CD4-positive, CD25-positive, alpha-beta regulatory T cell (primary cell): ENCODE measurements around the gene IL1R1. TPM values are rescaled to one million over a fixed set of nuclear protein-coding genes. Genes with fewer than 3 reads are reported as not detected.
A peak's percentile ranks its signal among the peaks of the same experiment; 100 is the strongest.

ENCODE experiments used
- ATAC-seq, 2 donors: fragments of 150-1000 bp; cut with Tn5 transposase; one replicate each; pipeline ENCODE4 v1.10.0; 2021; ENCODE audit warnings: low read depth in 2 of 2, moderate number of reproducible peaks in 2 of 2, moderate library complexity in 1 of 2
- DNase-seq, 3 donors: peaks; one replicate each; pipeline versions ENCODE4 v3.0.0 to v3.0.0-alpha.2; 2012 to 2022; ENCODE audit warnings: mixed read lengths in 1 of 3
- H3K27ac ChIP-seq: one replicate; pipeline ENCODE4 v1.7.0; 2013; ENCODE audit warnings: mild to moderate bottlenecking, low read length; ENCODE audit not compliant: insufficient read depth, poor library complexity, severe bottlenecking
- H3K27me3 ChIP-seq: one replicate; pipeline ENCODE4 v1.7.0; 2013; ENCODE audit warnings: low read length; ENCODE audit not compliant: control insufficient read depth, insufficient read depth
- H3K36me3 ChIP-seq: one replicate; pipeline ENCODE4 v1.7.0; 2013; ENCODE audit warnings: mild to moderate bottlenecking, low read length, moderate library complexity; ENCODE audit not compliant: control insufficient read depth, insufficient read depth
- H3K4me1 ChIP-seq: 2 replicates; pipeline ENCODE4 v1.7.0; 2013; ENCODE audit warnings: mild to moderate bottlenecking, low read length; ENCODE audit not compliant: insufficient read depth, control insufficient read depth, poor library complexity, severe bottlenecking
- H3K4me3 ChIP-seq: one replicate; pipeline ENCODE4 v1.7.0; 2013; ENCODE audit warnings: low read depth, mild to moderate bottlenecking, low read length, moderate library complexity
- H3K9me3 ChIP-seq, 2 experiments: 1 replicate in 1 of 2; 2 replicates in 1 of 2; pipeline ENCODE4 v1.7.0; 2013; ENCODE audit warnings: low read length in 2 of 2, mild to moderate bottlenecking in 1 of 2, moderate library complexity in 1 of 2; ENCODE audit not compliant: control insufficient read depth in 2 of 2
- H3K27ac Mint-ChIP-seq, 3 donors: one replicate each; pipeline ENCODE4 v1.8.0; 2020 to 2022; ENCODE audit warnings: mild to moderate bottlenecking in 3 of 3, mixed read lengths in 3 of 3, moderate library complexity in 2 of 3
- H3K27me3 Mint-ChIP-seq: one replicate; pipeline ENCODE4 v1.8.0; 2022; ENCODE audit warnings: mild to moderate bottlenecking, mixed read lengths
- H3K36me3 Mint-ChIP-seq: one replicate; pipeline ENCODE4 v1.8.0; 2020; ENCODE audit warnings: mixed read lengths
- H3K4me1 Mint-ChIP-seq, 4 donors: one replicate each; pipeline ENCODE4 v1.8.0; 2020 to 2022; ENCODE audit warnings: mixed read lengths in 4 of 4, mild to moderate bottlenecking in 1 of 4
- H3K4me3 Mint-ChIP-seq, 4 donors: one replicate each; pipeline ENCODE4 v1.8.0; 2020 to 2022; ENCODE audit warnings: mild to moderate bottlenecking in 4 of 4, mixed read lengths in 4 of 4, moderate library complexity in 3 of 4
- H3K9me3 Mint-ChIP-seq, 7 donors: one replicate each; pipeline ENCODE4 v1.8.0; 2020 to 2022; ENCODE audit warnings: mixed read lengths in 7 of 7, mild to moderate bottlenecking in 3 of 7, moderate library complexity in 2 of 7
- polyA plus RNA-seq, 4 donors: library from polyadenylated mRNA; unstranded; fragments of 300-500 nt; fragmentation: Illumina TruSeq; gene quantifications; one replicate each; pipeline ENCODE4 v1.2.3, GENCODE V29; 2021
- total RNA-seq: library from RNA; stranded (reverse); gene quantifications from one replicate; pipeline ENCODE4 v1.2.3, GENCODE V29; 2022

Gene IL1R1
- total and polyA plus RNA-seq, 5 donors from 2014 or later: 2.0 to 11.7 (median 3.8) TPM

GRCh38 chr2:102200539-102200938 is 58.0 kb downstream of the IL1R1 start:
- H3K27ac ChIP-seq: no peak overlapping the region
- Mint-ChIP-seq H3K4me1 (no peaks in the 10 kb centered on the region), H3K9me3 (peaks cover 0 to 8% (median 1%) of the 10 kb centered on the region in 7 donors), H3K27ac (peak overlapping the region in 1 of 3 donors; percentile 22), H3K36me3 (no peaks in the 10 kb centered on the region), H3K27me3 (no peaks in the 10 kb centered on the region), H3K4me3 (no peak overlapping the region)
- ATAC-seq (no peak), DNase-seq (no peak)
- H3K27me3 ChIP-seq: no peaks in the 10 kb centered on the region
- H3K9me3 ChIP-seq: no peaks in the 10 kb centered on the region
- H3K4me3 ChIP-seq: no peak overlapping the region
- H3K36me3 ChIP-seq: no peaks in the 10 kb centered on the region
- no peaks in the 10 kb centered on the region for H3K4me1 ChIP-seq

GRCh38 chr2:102204638-102205037 is 62.1 kb downstream of the IL1R1 start:
- ATAC-seq: no peak
- Histone ChIP-seq H3K36me3 (no peaks in the 10 kb centered on the region), H3K4me3 (no peak overlapping the region), H3K27ac (no peak overlapping the region), H3K9me3 (no peaks in the 10 kb centered on the region), H3K4me1 (no peaks in the 10 kb centered on the region), H3K27me3 (no peaks in the 10 kb centered on the region)
- H3K4me1 Mint-ChIP-seq: no peaks in the 10 kb centered on the region
- DNase-seq: no peak
- no peak overlapping the region for H3K27ac Mint-ChIP-seq
- H3K27me3 Mint-ChIP-seq: no peaks in the 10 kb centered on the region
- peaks cover 0 to 8% (median 1%) of the 10 kb centered on the region in 7 donors for H3K9me3 Mint-ChIP-seq
- H3K36me3 Mint-ChIP-seq: no peaks in the 10 kb centered on the region
- no peak overlapping the region for H3K4me3 Mint-ChIP-seq

- no peaks in the 10 kb centered on the region for H3K27me3 ChIP-seq
- H3K36me3 Mint-ChIP-seq: no peaks in the 10 kb centered on the region
- no peaks in the 10 kb centered on the region for H3K9me3 ChIP-seq
- no peaks in the 10 kb centered on the region for H3K36me3 ChIP-seq
- H3K4me3 Mint-ChIP-seq: no peak overlapping the region
- no peak for DNase-seq
- peaks cover 0 to 8% (median 1%) of the 10 kb centered on the region in 7 donors for H3K9me3 Mint-ChIP-seq
- H3K27ac Mint-ChIP-seq: no peak overlapping the region
- H3K27me3 Mint-ChIP-seq: no peaks in the 10 kb centered on the region
- no peak for ATAC-seq
- no peak overlapping the region for H3K4me3 ChIP-seq
- no peaks in the 10 kb centered on the region for H3K4me1 Mint-ChIP-seq
- no peaks in the 10 kb centered on the region for H3K4me1 ChIP-seq
- H3K27ac ChIP-seq: no peak overlapping the region
Measured at GRCh38 chr2:102206666-102207341, 64.3 kb downstream of the IL1R1 start.

GRCh38 chr2:102208774-102209173 is 66.2 kb downstream of the IL1R1 start:
- ATAC-seq (no peak), DNase-seq (no peak)
- Mint-ChIP-seq H3K36me3 (no peaks in the 10 kb centered on the region), H3K27ac (no peak overlapping the region), H3K4me3 (no peak overlapping the region), H3K27me3 (no peaks in the 10 kb centered on the region), H3K9me3 (peaks cover 0 to 8% (median 1%) of the 10 kb centered on the region in 7 donors), H3K4me1 (no peaks in the 10 kb centered on the region)
- no peaks in the 10 kb centered on the region for H3K27me3 ChIP-seq
- no peak overlapping the region for H3K4me3 ChIP-seq
- H3K27ac ChIP-seq: no peak overlapping the region
- H3K4me1 ChIP-seq: no peaks in the 10 kb centered on the region
- no peaks in the 10 kb centered on the region for H3K9me3 ChIP-seq
- no peaks in the 10 kb centered on the region for H3K36me3 ChIP-seq

GRCh38 chr2:102209474-102209873 is 66.9 kb downstream of the IL1R1 start:
- Mint-ChIP-seq H3K36me3 (no peaks in the 10 kb centered on the region), H3K27me3 (no peaks in the 10 kb centered on the region), H3K4me1 (no peaks in the 10 kb centered on the region), H3K4me3 (no peak overlapping the region), H3K27ac (no peak overlapping the region), H3K9me3 (peaks cover 0 to 7% (median 1%) of the 10 kb centered on the region in 7 donors)
- no peaks in the 10 kb centered on the region for H3K4me1 ChIP-seq
- H3K27ac ChIP-seq: no peak overlapping the region
- no peak for ATAC-seq
- H3K4me3 ChIP-seq: no peak overlapping the region
- H3K9me3 ChIP-seq: no peaks in the 10 kb centered on the region
- H3K36me3 ChIP-seq: no peaks in the 10 kb centered on the region
- no peaks in the 10 kb centered on the region for H3K27me3 ChIP-seq
- no peak for DNase-seq

- ATAC-seq: no peak
- Histone ChIP-seq H3K4me1 (no peaks in the 10 kb centered on the region), H3K36me3 (no peaks in the 10 kb centered on the region), H3K27ac (no peak overlapping the region), H3K27me3 (no peaks in the 10 kb centered on the region), H3K9me3 (peaks cover 18 to 23% of the 10 kb centered on the region in 2 experiments), H3K4me3 (no peak overlapping the region)
- Mint-ChIP-seq H3K36me3 (peaks cover 7% of the 10 kb centered on the region), H3K9me3 (peaks cover 0 to 36% (median 14%) of the 10 kb centered on the region in 7 donors), H3K4me3 (no peak overlapping the region), H3K27me3 (no peaks in the 10 kb centered on the region), H3K4me1 (peaks cover 14 to 18% (median 17%) of the 10 kb centered on the region in 4 donors), H3K27ac (no peak overlapping the region)
- DNase-seq: no peak
Measured at GRCh38 chr2:102217032-102217431, 74.5 kb downstream of the IL1R1 start.

GRCh38 chr2:102224824-102225739 is 82.5 kb downstream of the IL1R1 start:
- Mint-ChIP-seq H3K9me3 (peaks cover 0 to 4% (median 0%) of the 10 kb centered on the region in 7 donors), H3K4me1 (peaks cover 11 to 28% (median 16%) of the 10 kb centered on the region in 4 donors), H3K4me3 (no peak overlapping the region), H3K27me3 (no peaks in the 10 kb centered on the region), H3K27ac (peak overlapping the region in 2 of 3 donors; percentile 16 to 79), H3K36me3 (no peaks in the 10 kb centered on the region)
- no peak for ATAC-seq
- H3K27ac ChIP-seq: no peak overlapping the region
- no peaks in the 10 kb centered on the region for H3K36me3 ChIP-seq
- no peak for DNase-seq
- peaks cover 15% of the 10 kb centered on the region for H3K4me1 ChIP-seq
- no peaks in the 10 kb centered on the region for H3K27me3 ChIP-seq
- H3K9me3 ChIP-seq: no peaks in the 10 kb centered on the region
- H3K4me3 ChIP-seq: no peak overlapping the region
